Right lobe of liver (tissue), 4 donors: ENCODE data around the gene TRIM41.

Experiments used
- POLR2A ChIP-seq: fragments of 450-650 bp; IDR thresholded peaks from one replicate; pipeline ENCODE4 v1.6.1; 2017; ENCODE audit warnings: antibody characterized with exemption, mild to moderate bottlenecking
- TF ChIP-seq, protein P1 (sequence below), 4 donors: fragments of 200-600 bp in 3 of 4; fragments of 450-650 bp in 1 of 4; IDR thresholded peaks; one replicate each; pipeline versions ENCODE4 v1.5.1 to v1.8.0; 2016 to 2022; ENCODE audit warnings: antibody characterized with exemption in 4 of 4, mild to moderate bottlenecking in 2 of 4
- donor health status: DM: no; HTN: no; CAD: no.
- donor health status: DM: no; HTN: no; CAD: no.
- donor health status: DM: no; HTN: yes; CAD: no.

DNA sequence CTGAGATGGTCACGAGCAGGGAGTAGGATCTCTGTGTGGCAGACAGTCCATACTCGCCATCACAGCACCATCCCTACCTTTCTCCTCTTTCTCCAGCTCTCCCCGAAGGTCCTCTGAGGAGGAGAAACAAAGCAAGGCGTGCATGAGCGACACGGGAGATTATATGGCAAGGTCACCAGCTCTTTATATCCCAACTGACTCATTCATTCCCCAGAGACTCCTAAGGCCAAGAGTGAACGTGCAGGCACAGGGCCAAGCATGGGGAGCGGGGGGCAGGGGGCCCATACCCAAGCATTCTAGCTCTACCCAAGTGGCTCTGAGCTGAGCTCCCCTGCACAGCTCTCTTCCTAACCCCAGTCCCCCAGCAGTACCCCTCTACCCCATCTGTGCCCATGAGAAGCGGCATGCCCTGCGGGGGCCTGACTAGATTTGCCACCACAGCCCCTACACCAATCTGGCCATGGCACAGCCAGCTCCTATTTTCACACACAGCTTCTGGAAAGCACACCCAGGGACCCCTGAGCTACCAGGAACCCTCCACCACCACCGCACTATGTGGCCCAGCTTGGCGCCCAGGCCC is 24.9 kb upstream of the TRIM41 start:
- TF ChIP-seq, protein P1, sequence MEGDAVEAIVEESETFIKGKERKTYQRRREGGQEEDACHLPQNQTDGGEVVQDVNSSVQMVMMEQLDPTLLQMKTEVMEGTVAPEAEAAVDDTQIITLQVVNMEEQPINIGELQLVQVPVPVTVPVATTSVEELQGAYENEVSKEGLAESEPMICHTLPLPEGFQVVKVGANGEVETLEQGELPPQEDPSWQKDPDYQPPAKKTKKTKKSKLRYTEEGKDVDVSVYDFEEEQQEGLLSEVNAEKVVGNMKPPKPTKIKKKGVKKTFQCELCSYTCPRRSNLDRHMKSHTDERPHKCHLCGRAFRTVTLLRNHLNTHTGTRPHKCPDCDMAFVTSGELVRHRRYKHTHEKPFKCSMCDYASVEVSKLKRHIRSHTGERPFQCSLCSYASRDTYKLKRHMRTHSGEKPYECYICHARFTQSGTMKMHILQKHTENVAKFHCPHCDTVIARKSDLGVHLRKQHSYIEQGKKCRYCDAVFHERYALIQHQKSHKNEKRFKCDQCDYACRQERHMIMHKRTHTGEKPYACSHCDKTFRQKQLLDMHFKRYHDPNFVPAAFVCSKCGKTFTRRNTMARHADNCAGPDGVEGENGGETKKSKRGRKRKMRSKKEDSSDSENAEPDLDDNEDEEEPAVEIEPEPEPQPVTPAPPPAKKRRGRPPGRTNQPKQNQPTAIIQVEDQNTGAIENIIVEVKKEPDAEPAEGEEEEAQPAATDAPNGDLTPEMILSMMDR (IDR thresholded peaks at IDR 0.05), result no peak
- TF ChIP-seq POLR2A, result no peak
